B cell (primary cell): Measurements from ENCODE around the gene PDE12.

ENCODE experiments used
- CTCF ChIP-seq: fragments of 200-600 bp; IDR thresholded peaks from one replicate; pipeline ENCODE4 v1.8.0; 2022; ENCODE audit warnings: antibody characterized with exemption, mild to moderate bottlenecking
- EZH2 ChIP-seq: IDR thresholded peaks from 2 replicates; pipeline ENCODE4 v1.6.1; 2012; ENCODE audit warnings: borderline replicate concordance, low read depth, mild to moderate bottlenecking, moderate library complexity, low read length; ENCODE audit not compliant: insufficient read depth, poor library complexity, severe bottlenecking

DNA sequence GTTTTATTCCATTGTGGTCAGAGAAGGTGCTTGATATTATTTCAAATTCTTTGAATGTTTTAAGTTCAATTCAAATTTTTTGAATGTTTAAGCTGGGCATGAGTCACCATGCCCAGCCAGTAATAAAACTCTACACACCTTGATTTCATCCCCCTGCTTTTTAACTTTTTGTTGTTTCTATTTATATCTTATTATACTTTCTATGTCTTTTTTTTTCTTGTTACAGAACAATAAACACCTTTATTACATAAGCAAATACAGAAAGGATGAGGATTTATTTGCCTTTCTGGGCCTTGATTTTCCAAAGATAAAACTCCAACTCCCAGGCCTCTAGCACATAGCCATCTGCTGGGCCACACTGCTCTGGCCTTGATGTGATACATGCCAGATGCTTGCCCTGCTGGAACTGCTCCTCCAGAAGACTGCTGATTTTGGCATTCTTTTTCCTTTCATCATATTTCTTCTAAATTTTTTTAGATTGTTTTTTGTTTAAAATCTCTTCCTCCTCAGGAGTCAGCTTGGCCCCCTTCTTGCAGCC, 25.9 kb upstream of the PDE12 start:
- TF ChIP-seq CTCF (no peak), EZH2 (no peak)
